PFSK-1 (cell line): ENCODE results near the gene CYRIA.

Experiments used
- FOXP2 ChIP-seq: optimal IDR thresholded peaks from 2 replicates; pipeline ENCODE3; 2011; ENCODE audit warnings: borderline replicate concordance, control low read depth, inconsistent platforms; ENCODE audit not compliant: insufficient read depth; ENCODE audit errors: extremely low read length, extremely low read depth
- POLR2AphosphoS5 ChIP-seq: IDR thresholded peaks from 2 replicates; pipeline ENCODE4 v1.6.1; 2012; ENCODE audit warnings: low read depth, mild to moderate bottlenecking, control low read depth, low read length, moderate library complexity
- REST ChIP-seq, 2 experiments: IDR thresholded peaks; 2 replicates each; pipeline versions ENCODE4 v1.6.1 to v1.8.0; 2011 to 2012; ENCODE audit warnings: low read depth in 2 of 2, low read length in 2 of 2, control low read depth in 1 of 2, inconsistent platforms in 1 of 2, mild to moderate bottlenecking in 1 of 2, moderate library complexity in 1 of 2; ENCODE audit not compliant: insufficient read depth in 1 of 2
- SIN3A ChIP-seq: IDR thresholded peaks from 2 replicates; pipeline ENCODE4 v1.6.1; 2012; ENCODE audit warnings: mild to moderate bottlenecking, low read length, moderate library complexity, borderline replicate concordance; ENCODE audit not compliant: insufficient read depth
- TAF1 ChIP-seq: IDR thresholded peaks from 2 replicates; pipeline ENCODE4 v1.6.1; 2012; ENCODE audit warnings: low read length, control low read depth, borderline replicate concordance; ENCODE audit not compliant: insufficient read depth

CYRIA gene

DNA sequence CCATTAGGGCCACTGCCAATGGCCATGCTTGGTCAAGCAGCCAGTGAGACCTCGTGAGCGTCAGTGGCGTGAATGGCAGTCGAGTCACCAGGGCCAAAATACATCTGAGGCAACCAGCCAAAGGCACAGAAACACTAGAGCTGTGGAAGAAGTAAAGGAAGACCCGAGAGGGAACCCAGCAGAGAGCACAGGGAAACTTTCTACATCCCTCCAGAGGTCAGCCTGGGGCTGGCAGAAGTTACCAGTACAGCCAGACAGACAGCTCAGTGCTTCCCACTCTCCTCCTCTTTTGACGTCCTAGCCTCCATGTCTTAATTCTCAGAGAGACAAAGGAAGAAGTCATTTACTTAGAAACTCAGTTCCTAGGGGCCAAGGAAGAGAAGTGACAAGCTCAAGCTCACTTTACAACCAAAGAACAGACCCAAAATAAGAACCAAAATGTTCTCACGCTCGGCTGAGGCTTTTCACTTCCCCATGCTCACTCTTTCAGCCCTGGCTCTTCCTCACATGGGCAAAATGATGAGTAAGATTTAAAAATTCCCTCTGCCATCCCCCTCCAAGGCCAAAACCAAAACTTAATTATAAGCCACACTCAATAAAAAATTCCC is 8.7 kb downstream of the CYRIA start:
- no peak for TF ChIP-seq SIN3A
- no peak for TF ChIP-seq TAF1
- no peak for TF ChIP-seq REST (IDR thresholded peaks at IDR 0.05; ENCODE audit: insufficient read depth in 1 of 2, low read depth in 2 of 2, low read length in 2 of 2)
- TF ChIP-seq FOXP2, result no peak

DNA sequence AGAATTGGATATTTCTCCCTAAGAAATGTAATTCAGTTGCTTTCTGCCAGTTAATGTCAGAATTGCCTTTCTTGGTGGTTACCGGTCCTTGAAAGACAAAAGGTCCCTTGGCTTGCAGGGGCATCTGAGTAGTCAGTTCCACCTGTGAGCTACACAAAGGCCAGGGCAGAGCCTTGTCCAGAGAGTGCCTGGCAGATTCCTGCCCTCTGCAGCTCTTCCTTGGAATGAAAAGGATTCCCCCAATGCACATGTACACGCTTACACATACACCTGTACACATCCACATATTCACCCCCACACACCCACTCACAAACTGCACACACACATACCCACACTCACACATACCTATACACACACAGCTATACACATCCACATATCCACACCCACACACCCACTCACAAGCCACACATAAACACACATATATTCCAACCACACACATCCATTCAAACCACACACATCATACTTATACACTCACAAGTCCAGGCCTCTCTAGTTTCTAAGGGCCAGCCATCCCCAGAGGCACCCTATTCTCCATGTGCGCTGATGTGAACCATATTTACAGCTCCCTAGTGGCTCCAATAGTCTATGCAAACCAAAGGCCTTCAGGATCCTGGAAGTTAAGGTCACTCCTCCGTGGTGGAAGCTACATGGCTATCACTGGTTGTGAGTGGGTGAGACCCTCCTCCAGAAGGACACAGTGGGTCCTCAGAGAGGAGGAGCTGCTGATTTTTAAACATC is 9.6 kb downstream of the CYRIA start:
- TF ChIP-seq SIN3A (no peak), FOXP2 (no peak), POLR2AphosphoS5 (no peak), REST (IDR thresholded peaks at IDR 0.05; ENCODE audit: insufficient read depth in 1 of 2, low read depth in 2 of 2, low read length in 2 of 2) (no peak), TAF1 (no peak)

DNA sequence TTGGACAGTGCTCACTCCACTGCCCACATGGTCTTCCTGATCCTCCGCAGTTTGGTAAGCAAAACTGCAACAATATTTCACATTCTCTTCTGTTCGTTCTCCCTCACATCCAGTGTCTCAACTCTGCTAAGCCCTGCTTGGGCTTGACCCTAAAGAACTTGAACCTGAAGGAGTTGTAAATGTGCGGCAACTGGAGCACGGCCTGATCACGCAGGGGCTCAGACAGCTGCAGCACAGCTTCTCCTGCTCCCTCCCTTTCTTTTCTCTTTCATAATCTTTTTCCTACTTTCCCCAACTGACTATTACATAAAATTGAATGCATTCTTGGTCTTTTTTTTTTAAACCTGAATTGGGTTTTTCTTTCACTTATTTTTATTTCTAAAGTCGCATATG is 10.2 kb downstream of the CYRIA start:
- no peak for TF ChIP-seq REST (IDR thresholded peaks at IDR 0.05; ENCODE audit: insufficient read depth in 1 of 2, low read depth in 2 of 2, low read length in 2 of 2)
- TF ChIP-seq TAF1, result no peak
- no peak for TF ChIP-seq FOXP2
- TF ChIP-seq SIN3A, result no peak
- no peak for TF ChIP-seq POLR2AphosphoS5

- TF ChIP-seq FOXP2 (no peak), TAF1 (no peak), POLR2AphosphoS5 (no peak), SIN3A (no peak), REST (IDR thresholded peaks at IDR 0.05; ENCODE audit: insufficient read depth in 1 of 2, low read depth in 2 of 2, low read length in 2 of 2) (no peak)
Observed at GRCh38 chr2:16654833-16655444, 10.7 kb downstream of the CYRIA start.
